A673 (cell line): ENCODE measurements around the gene MAPRE3. TPM values are rescaled to one million over a fixed set of nuclear protein-coding genes. Genes with fewer than 3 reads are reported as not detected.
"Not testable (repeated sequence)": the region's sequence is repeated elsewhere in the genome, so short reads cannot be mapped to it uniquely, and the experiment has no call there.

Experiments
- BruUV-seq: library from RNA; stranded (reverse); fragments of 400-500 nt; replicated peaks from 2 replicates; lab custom pipeline; 2021; lab: Mats Ljungman, UMichigan
- CTCF ChIA-PET: fragments of 300-600 bp; sonication (Branson Sonifier 250); formaldehyde crosslinking; loops from one replicate; lab custom pipeline; 2022; ENCODE audit warnings: antibody characterized with exemption; lab: Charles Lee
- POLR2A ChIA-PET: fragments of 300-600 bp; sonication (Branson Sonifier 250); formaldehyde crosslinking; loops from one replicate; lab custom pipeline; 2022; ENCODE audit warnings: antibody characterized with exemption; ENCODE audit not compliant: low non-redundant PET; lab: Charles Lee
- DNase-seq: peaks from one replicate; pipeline ENCODE4 v3.0.0-alpha.2; 2015; ENCODE audit warnings: low spot score
- H3K27ac ChIP-seq: fragments of 200-600 bp; sonication (generic); 2 replicates; pipeline ENCODE4 v1.5.1; 2016; ENCODE audit warnings: mixed run types, low read depth, mild to moderate bottlenecking, mixed read lengths, antibody characterized with exemption, low read length; ENCODE audit not compliant: poor library complexity, severe bottlenecking
- H3K27me3 ChIP-seq: fragments of 200-600 bp; sonication (generic); replicated peaks from 2 replicates; pipeline ENCODE4 v1.6.1; 2017; ENCODE audit warnings: mixed run types, low read depth, mild to moderate bottlenecking, mixed read lengths, antibody characterized with exemption, low read length; ENCODE audit not compliant: insufficient read depth, poor library complexity
- H3K36me3 ChIP-seq: fragments of 200-600 bp; sonication (generic); 2 replicates; pipeline ENCODE4 v1.6.1; 2016; ENCODE audit warnings: mixed run types, mild to moderate bottlenecking, mixed read lengths, antibody characterized with exemption, low read length; ENCODE audit not compliant: insufficient read depth, poor library complexity, severe bottlenecking
- H3K4me1 ChIP-seq: fragments of 200-600 bp; sonication (generic); 2 replicates; pipeline ENCODE4 v1.6.1; 2017; ENCODE audit warnings: mixed run types, mild to moderate bottlenecking, mixed read lengths, antibody characterized with exemption, low read length; ENCODE audit not compliant: insufficient read depth, poor library complexity, severe bottlenecking
- H3K4me3 ChIP-seq: fragments of 200-600 bp; sonication (generic); 2 replicates; pipeline ENCODE4 v1.5.1; 2016; ENCODE audit warnings: low read depth, mixed run types, mild to moderate bottlenecking, mixed read lengths, low read length; ENCODE audit not compliant: poor library complexity, severe bottlenecking
- H3K9me3 ChIP-seq: fragments of 200-600 bp; sonication (generic); 2 replicates; pipeline ENCODE4 v1.6.1; 2016; ENCODE audit warnings: mixed run types, low read depth, mild to moderate bottlenecking, mixed read lengths, antibody characterized with exemption, low read length; ENCODE audit not compliant: poor library complexity, severe bottlenecking
- CTCF ChIP-seq: fragments of 300-800, 200-600 bp; sonication (generic); conservative IDR thresholded peaks from 2 replicates; pipeline ENCODE4 v1.5.1; 2017; ENCODE audit warnings: low read depth, mild to moderate bottlenecking, antibody characterized with exemption, low read length, moderate library complexity, mixed read lengths
- EZH2 ChIP-seq: fragments of 200-600 bp; sonication (generic); IDR thresholded peaks from 2 replicates; pipeline ENCODE4 v1.6.1; 2017; ENCODE audit warnings: borderline replicate concordance, low read depth, mild to moderate bottlenecking, mixed read lengths, antibody characterized with exemption, low read length; ENCODE audit not compliant: poor library complexity, severe bottlenecking
- intact Hi-C: fragments of 100-400 bp; cut with micrococcal nuclease; formaldehyde crosslinking; loops from one replicate; pipeline ENCODE4 v1.10.0; 2022; ENCODE audit not compliant: unreplicated experiment
- total RNA-seq: library from RNA; stranded (reverse); gene quantifications from 2 replicates; pipeline ENCODE4 v1.2.3, GENCODE V29; 2021

MAPRE3 gene
- total RNA-seq, 1 experiment from 2014 or later = 8.4 TPM

GRCh38 chr2:27074738-27075565 lies 104.5 kb downstream of the MAPRE3 start:
- H3K4me3 ChIP-seq = no peak overlapping the region
- H3K9me3 ChIP-seq = no peaks in the 10 kb centered on the region
- H3K4me1 ChIP-seq = peaks cover 50% of the 10 kb centered on the region
- BruUV-seq = no TSS peak
- H3K27ac ChIP-seq = peak overlapping the region; percentile 45
- peaks cover 3% of the 10 kb centered on the region for H3K36me3 ChIP-seq
- peak; percentile 66 for DNase-seq
- ChIA-PET CTCF (no interaction called here), POLR2A (interaction anchor here (0.6 kb wide), 1 partner anchor 19 kb away, joined by 3 read pairs; no protein-coding TSS in a partner anchor)
- intact Hi-C loops = no loop called here
- TF ChIP-seq EZH2 (no peak), CTCF (no peak)
- H3K27me3 ChIP-seq = no peaks in the 10 kb centered on the region

DNA sequence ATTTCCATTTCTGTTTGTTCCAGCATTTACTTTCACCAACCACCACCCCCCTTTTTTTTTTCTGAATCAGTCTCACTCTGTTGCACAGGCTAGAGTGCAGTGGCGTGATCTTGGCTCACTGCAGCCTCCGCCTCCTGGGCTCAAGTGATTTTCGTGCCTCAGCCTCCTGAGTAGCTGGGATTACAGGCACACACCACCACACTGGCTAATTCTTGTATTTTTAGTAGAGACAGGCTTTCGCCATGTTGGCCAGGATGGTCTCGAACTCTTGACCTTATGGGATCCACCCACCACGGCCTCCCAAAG lies 105.1 kb downstream of the MAPRE3 start:
- peaks cover 46% of the 10 kb centered on the region for H3K4me1 ChIP-seq
- peak overlapping the region; percentile 45 for H3K27ac ChIP-seq
- intact Hi-C loops, POLR2A ChIA-PET, BruUV-seq, H3K4me3 ChIP-seq, H3K9me3 ChIP-seq, H3K36me3 ChIP-seq, DNase-seq, H3K27me3 ChIP-seq, CTCF ChIA-PET: not testable (repeated sequence)

DNA sequence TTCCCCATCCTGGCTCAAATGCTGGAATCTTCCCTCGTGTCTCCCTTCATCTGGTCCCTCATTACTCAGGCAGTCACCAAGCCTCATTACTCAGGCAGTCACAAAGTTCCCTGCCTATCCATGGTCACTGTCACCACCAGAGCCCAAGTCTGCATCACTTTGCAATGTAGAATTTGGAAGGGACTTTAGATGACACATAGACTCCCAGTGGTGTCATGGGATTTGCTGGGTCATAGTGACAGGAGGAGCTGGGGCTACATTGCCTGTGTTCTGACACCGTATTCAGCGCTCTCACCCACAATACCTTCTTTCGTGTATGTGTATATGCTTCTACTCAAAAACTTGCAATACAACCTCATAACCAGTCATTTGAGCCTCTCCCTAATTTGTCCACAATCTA lies 105.9 kb downstream of the MAPRE3 start:
- no peaks in the 10 kb centered on the region for H3K9me3 ChIP-seq
- TF ChIP-seq EZH2 (no peak), CTCF (no peak)
- intact Hi-C loops = no loop called here
- no peak for DNase-seq
- H3K4me3 ChIP-seq = no peak overlapping the region
- BruUV-seq = no TSS peak
- no peaks in the 10 kb centered on the region for H3K36me3 ChIP-seq
- ChIA-PET POLR2A (no interaction called here), CTCF (no interaction called here)
- H3K27ac ChIP-seq = no peak overlapping the region
- H3K27me3 ChIP-seq = no peaks in the 10 kb centered on the region
- peaks cover 51% of the 10 kb centered on the region for H3K4me1 ChIP-seq

Other genes starting within 250 kb of the MAPRE3 start
- gene SLC35F6, start 206.4 kb upstream of the MAPRE3 start, total RNA-seq = 32.8 and 33.2 TPM in 2 replicates
- 59.2 and 66.3 TPM in 2 replicates for gene CENPA, start 184.6 kb upstream of the MAPRE3 start, total RNA-seq
- 110 and 111 TPM in 2 replicates for gene DPYSL5, start 122.5 kb upstream of the MAPRE3 start, total RNA-seq
- 76.7 and 77.8 TPM in 2 replicates for gene TMEM214, start 62.3 kb downstream of the MAPRE3 start, total RNA-seq
- gene AGBL5, start 81.0 kb downstream of the MAPRE3 start, total RNA-seq = 64.1 and 72.8 TPM in 2 replicates
- gene OST4, start 101.0 kb downstream of the MAPRE3 start, total RNA-seq = 235 and 237 TPM in 2 replicates
- 31.0 and 46.8 TPM in 2 replicates for gene EMILIN1, start 108.0 kb downstream of the MAPRE3 start, total RNA-seq
- gene KHK, start 116.1 kb downstream of the MAPRE3 start, total RNA-seq = 39.1 and 40.2 TPM in 2 replicates
- 8.4 and 9.4 TPM in 2 replicates for gene CGREF1, start 148.5 kb downstream of the MAPRE3 start, total RNA-seq
- gene ABHD1, start 153.2 kb downstream of the MAPRE3 start, total RNA-seq = 0.22 TPM in 1 of 2 replicates, not detected in the other
- 52.7 and 53.8 TPM in 2 replicates for gene PREB, start 164.0 kb downstream of the MAPRE3 start, total RNA-seq
- gene PRR30, start 168.8 kb downstream of the MAPRE3 start, total RNA-seq = not detected in 2 replicates
- not detected in 2 replicates for gene TCF23, start 178.4 kb downstream of the MAPRE3 start, total RNA-seq
- gene ATRAID, start 241.4 kb downstream of the MAPRE3 start, total RNA-seq = 106 and 107 TPM in 2 replicates
- gene SLC5A6, start 241.6 kb downstream of the MAPRE3 start, total RNA-seq = 366 and 515 TPM in 2 replicates
- gene CAD, start 246.7 kb downstream of the MAPRE3 start, total RNA-seq = 194 and 210 TPM in 2 replicates